Naive B cell (primary cell): Measurements from ENCODE around the gene ETNK2. TPM values are rescaled to one million over a fixed set of nuclear protein-coding genes. Genes with fewer than 3 reads are reported as not detected.

Experiments used
- polyA plus RNA-seq, 6 donors: library from polyadenylated mRNA; unstranded; fragments of 300-500 nt; fragmentation: Illumina TruSeq; gene quantifications; one replicate each; pipeline ENCODE4 v1.2.3, GENCODE V29; 2021; ENCODE audit warnings: low read depth in 6 of 6

Gene ETNK2
- polyA plus RNA-seq, 6 donors from 2014 or later, result 0.18 to 0.99 (median 0.35) TPM; not detected in 2

Other genes starting within 250 kb of the ETNK2 start
- not detected for gene SOX13, start 78.9 kb downstream of the ETNK2 start, polyA plus RNA-seq
- gene REN, start 14.3 kb upstream of the ETNK2 start, polyA plus RNA-seq, result not detected
- not detected for gene KISS1, start 44.4 kb upstream of the ETNK2 start, polyA plus RNA-seq
- not detected for gene GOLT1A, start 61.9 kb upstream of the ETNK2 start, polyA plus RNA-seq
- gene PLEKHA6, start 207.9 kb upstream of the ETNK2 start, polyA plus RNA-seq, result under 1 TPM in 1 of 6 donors, not detected in 5; 0.09 TPM